ENCODE results near the gene NSUN2. TPM values are rescaled to one million over a fixed set of nuclear protein-coding genes. Genes with fewer than 3 reads are reported as not detected.

Gene NSUN2
- total and polyA plus RNA-seq, 2 donors, result 36.6 to 42.8 TPM

GRCh38 chr5:6606884-6607558, 25.8 kb downstream of the NSUN2 start:
- Histone ChIP-seq H3K27ac (ENCODE audit: low read depth) (no peak overlapping the region), H3K4me3 (ENCODE audit: low read depth, low read length) (no peak overlapping the region), H3K4me1 (ENCODE audit: insufficient read depth) (no peaks in the 10 kb centered on the region), H3K36me3 (ENCODE audit: insufficient read depth) (peaks cover 8% of the 10 kb centered on the region)
- no peak for DNase-seq (ENCODE audit: extremely low spot score)
- 90% methylated on average over 9 of the region's 9 CpGs for WGBS

- Histone ChIP-seq H3K36me3 (ENCODE audit: insufficient read depth) (peaks cover 8% of the 10 kb centered on the region), H3K4me1 (ENCODE audit: insufficient read depth) (no peaks in the 10 kb centered on the region), H3K27ac (ENCODE audit: low read depth) (no peak overlapping the region), H3K4me3 (ENCODE audit: low read depth, low read length) (no peak overlapping the region)
- WGBS, result 96% methylated on average over 12 of the region's 12 CpGs
- DNase-seq (ENCODE audit: extremely low spot score), result no peak
Observed at GRCh38 chr5:6604946-6605345, 27.9 kb downstream of the NSUN2 start.

- DNase-seq (ENCODE audit: extremely low spot score), result no peak
- Histone ChIP-seq H3K4me3 (ENCODE audit: low read depth, low read length) (no peak overlapping the region), H3K27ac (ENCODE audit: low read depth) (no peak overlapping the region), H3K4me1 (ENCODE audit: insufficient read depth) (no peaks in the 10 kb centered on the region), H3K36me3 (ENCODE audit: insufficient read depth) (peaks cover 8% of the 10 kb centered on the region)
- 85% methylated on average over 6 of the region's 6 CpGs for WGBS
Observed at GRCh38 chr5:6604341-6604740, 28.5 kb downstream of the NSUN2 start.

- no peak overlapping the region for H3K27ac ChIP-seq (ENCODE audit: low read depth)
- DNase-seq (ENCODE audit: extremely low spot score), result no peak
- peaks cover 7% of the 10 kb centered on the region for H3K36me3 ChIP-seq (ENCODE audit: insufficient read depth)
- no peaks in the 10 kb centered on the region for H3K4me1 ChIP-seq (ENCODE audit: insufficient read depth)
- WGBS, result 91% methylated on average over 5 of the region's 5 CpGs
- H3K4me3 ChIP-seq (ENCODE audit: low read depth, low read length), result no peak overlapping the region
Observed at GRCh38 chr5:6603643-6604042, 29.2 kb downstream of the NSUN2 start.

- no peak for DNase-seq (ENCODE audit: extremely low spot score)
- 92% methylated on average over 7 of the region's 7 CpGs for WGBS
- H3K36me3 ChIP-seq (ENCODE audit: insufficient read depth), result peaks cover 6% of the 10 kb centered on the region
- no peak overlapping the region for H3K27ac ChIP-seq (ENCODE audit: low read depth)
- H3K4me1 ChIP-seq (ENCODE audit: insufficient read depth), result no peaks in the 10 kb centered on the region
- no peak overlapping the region for H3K4me3 ChIP-seq (ENCODE audit: low read depth, low read length)
Observed at GRCh38 chr5:6602441-6602840, 30.4 kb downstream of the NSUN2 start.

GRCh38 chr5:6601816-6602215, 31.0 kb downstream of the NSUN2 start:
- Histone ChIP-seq H3K36me3 (ENCODE audit: insufficient read depth) (peaks cover 4% of the 10 kb centered on the region), H3K4me1 (ENCODE audit: insufficient read depth) (no peaks in the 10 kb centered on the region), H3K4me3 (ENCODE audit: low read depth, low read length) (no peak overlapping the region), H3K27ac (ENCODE audit: low read depth) (no peak overlapping the region)
- 94% methylated on average over 11 of the region's 11 CpGs for WGBS
- no peak for DNase-seq (ENCODE audit: extremely low spot score)

GRCh38 chr5:6601271-6601670, 31.6 kb downstream of the NSUN2 start:
- no peak for DNase-seq (ENCODE audit: extremely low spot score)
- WGBS, result 96% methylated on average over 11 of the region's 11 CpGs
- Histone ChIP-seq H3K4me1 (ENCODE audit: insufficient read depth) (no peaks in the 10 kb centered on the region), H3K27ac (ENCODE audit: low read depth) (no peak overlapping the region), H3K4me3 (ENCODE audit: low read depth, low read length) (no peak overlapping the region), H3K36me3 (ENCODE audit: insufficient read depth) (peaks cover 4% of the 10 kb centered on the region)

- H3K27ac ChIP-seq (ENCODE audit: low read depth), result no peak overlapping the region
- WGBS, result 93% methylated on average over 8 of the region's 8 CpGs
Observed at GRCh38 chr5:6599739-6600138, 33.1 kb downstream of the NSUN2 start.

GRCh38 chr5:6598351-6598900, 34.4 kb downstream of the NSUN2 start:
- WGBS, result 72% methylated on average over 14 of the region's 14 CpGs
- Histone ChIP-seq H3K4me1 (ENCODE audit: insufficient read depth) (no peaks in the 10 kb centered on the region), H3K4me3 (ENCODE audit: low read depth, low read length) (no peak overlapping the region), H3K27ac (ENCODE audit: low read depth) (no peak overlapping the region), H3K36me3 (ENCODE audit: insufficient read depth) (peaks cover 4% of the 10 kb centered on the region)
- DNase-seq (ENCODE audit: extremely low spot score), result no peak

More at GRCh38 chr5:6599739-6600138, 33.1 kb downstream of the NSUN2 start:
- Histone ChIP-seq H3K4me3 (ENCODE audit: low read depth, low read length) (no peak overlapping the region), H3K36me3 (ENCODE audit: insufficient read depth) (peaks cover 4% of the 10 kb centered on the region), H3K4me1 (ENCODE audit: insufficient read depth) (no peaks in the 10 kb centered on the region)
- DNase-seq (ENCODE audit: extremely low spot score), result no peak

GRCh38 chr5:6597557-6597956, 35.3 kb downstream of the NSUN2 start:
- Histone ChIP-seq H3K4me3 (ENCODE audit: low read depth, low read length) (no peak overlapping the region), H3K36me3 (ENCODE audit: insufficient read depth) (peaks cover 4% of the 10 kb centered on the region), H3K4me1 (ENCODE audit: insufficient read depth) (no peaks in the 10 kb centered on the region), H3K27ac (ENCODE audit: low read depth) (no peak overlapping the region)
- WGBS, result 78% methylated on average over 6 of the region's 6 CpGs
- DNase-seq (ENCODE audit: extremely low spot score), result no peak

GRCh38 chr5:6596388-6596787, 36.5 kb downstream of the NSUN2 start:
- Histone ChIP-seq H3K4me3 (ENCODE audit: low read depth, low read length) (no peak overlapping the region), H3K4me1 (ENCODE audit: insufficient read depth) (no peaks in the 10 kb centered on the region), H3K27ac (ENCODE audit: low read depth) (no peak overlapping the region), H3K36me3 (ENCODE audit: insufficient read depth) (peaks cover 4% of the 10 kb centered on the region)
- DNase-seq (ENCODE audit: extremely low spot score), result no peak
- 95% methylated on average over 5 of the region's 5 CpGs for WGBS

GRCh38 chr5:6595405-6595804, 37.4 kb downstream of the NSUN2 start:
- 82% methylated on average over 3 of the region's 3 CpGs for WGBS
- Histone ChIP-seq H3K4me3 (ENCODE audit: low read depth, low read length) (no peak overlapping the region), H3K4me1 (ENCODE audit: insufficient read depth) (no peaks in the 10 kb centered on the region), H3K27ac (ENCODE audit: low read depth) (no peak overlapping the region), H3K36me3 (ENCODE audit: insufficient read depth) (peaks cover 4% of the 10 kb centered on the region)
- no peak for DNase-seq (ENCODE audit: extremely low spot score)

- WGBS, result 78% methylated on average over 6 of the region's 6 CpGs
- Histone ChIP-seq H3K36me3 (ENCODE audit: insufficient read depth) (peaks cover 4% of the 10 kb centered on the region), H3K4me3 (ENCODE audit: low read depth, low read length) (no peak overlapping the region), H3K27ac (ENCODE audit: low read depth) (no peak overlapping the region), H3K4me1 (ENCODE audit: insufficient read depth) (no peaks in the 10 kb centered on the region)
- no peak for DNase-seq (ENCODE audit: extremely low spot score)
Observed at GRCh38 chr5:6594066-6594465, 38.8 kb downstream of the NSUN2 start.

GRCh38 chr5:6593148-6594016, 39.5 kb downstream of the NSUN2 start:
- no peak overlapping the region for H3K27ac ChIP-seq (ENCODE audit: low read depth)
- DNase-seq (ENCODE audit: extremely low spot score), result no peak
- 75% methylated on average over 14 of the region's 14 CpGs for WGBS
- H3K4me1 ChIP-seq (ENCODE audit: insufficient read depth), result no peaks in the 10 kb centered on the region
- H3K36me3 ChIP-seq (ENCODE audit: insufficient read depth), result no peaks in the 10 kb centered on the region
- H3K4me3 ChIP-seq (ENCODE audit: low read depth, low read length), result no peak overlapping the region

Data from urinary bladder (tissue), 4 donors.